Anterior cingulate cortex (tissue), 58 donors: ENCODE measurements around the gene ANKRD62.
A peak's percentile ranks its signal among the peaks of the same experiment; 100 is the strongest.

ENCODE experiments used
- DNase-seq, 58 donors: peaks; one replicate each; lab custom pipeline; 2025; lab: John Stamatoyannopoulos, UW

The ANKRD62 gene

GRCh38 chr18:12093520-12094257, at the start of gene ANKRD62:
TSS of gene ANKRD62 (plus strand) at chr18:12093843. CDS start at chr18:12094018, 175 bp downstream.
- DNase-seq, result no peak

DNA sequence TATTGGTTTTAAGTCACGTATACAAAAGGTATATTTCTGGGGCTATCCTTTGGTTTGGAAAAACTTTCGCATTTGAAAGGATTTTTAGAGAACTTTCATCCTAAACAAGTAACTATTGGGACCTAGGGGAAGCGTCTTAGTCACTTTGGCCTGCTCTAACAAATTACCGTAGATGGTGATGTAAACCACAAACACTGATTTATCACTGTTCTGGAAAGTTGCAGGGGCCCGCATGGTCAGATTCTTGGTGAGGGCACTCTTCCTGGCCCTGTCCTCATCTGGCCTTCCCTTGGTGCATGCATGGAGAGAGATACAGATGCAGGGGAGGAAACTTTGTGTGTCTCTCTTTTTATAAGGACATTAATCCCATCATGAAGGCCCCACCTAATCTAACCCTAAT, 49.1 kb upstream of the ANKRD62 start:
- no peak for DNase-seq

- DNase-seq, result no peak
Measured at GRCh38 chr18:12046046-12046750, 47.4 kb upstream of the ANKRD62 start.

DNA sequence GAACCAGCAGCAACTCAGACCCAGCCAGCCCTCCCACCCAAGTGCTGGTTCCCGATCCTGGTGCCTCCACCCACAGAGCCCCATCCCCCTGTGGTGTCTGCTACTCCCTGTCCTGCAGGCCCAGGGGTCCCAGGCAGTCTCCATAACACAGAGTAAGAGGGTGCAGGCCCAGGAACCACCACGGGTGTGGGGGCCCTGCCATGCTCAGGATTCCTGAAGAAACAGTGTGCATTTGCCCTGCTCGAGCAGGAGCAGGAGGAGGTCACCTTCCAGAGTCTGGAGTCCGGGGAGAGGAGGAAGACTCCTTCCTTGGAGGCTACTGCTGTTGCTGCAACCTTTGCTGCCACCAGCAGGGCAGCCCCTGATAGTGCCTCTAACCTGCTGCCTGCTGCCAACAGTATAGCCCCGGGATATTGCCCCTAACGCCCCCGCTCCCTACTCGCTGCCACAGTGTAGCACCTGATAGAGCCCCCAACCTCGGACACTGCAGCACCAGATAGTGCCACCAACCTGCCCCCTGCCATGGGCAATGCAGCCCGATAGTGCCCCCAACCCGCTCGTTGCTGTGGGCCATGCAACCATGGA, 46.8 kb upstream of the ANKRD62 start:
- no peak for DNase-seq

GRCh38 chr18:12048010-12048826, 45.4 kb upstream of the ANKRD62 start:
- peak in 1 of 58 donors; percentile 34 for DNase-seq

- DNase-seq, result no peak
Measured at GRCh38 chr18:12048827-12049175, 44.8 kb upstream of the ANKRD62 start.

DNA sequence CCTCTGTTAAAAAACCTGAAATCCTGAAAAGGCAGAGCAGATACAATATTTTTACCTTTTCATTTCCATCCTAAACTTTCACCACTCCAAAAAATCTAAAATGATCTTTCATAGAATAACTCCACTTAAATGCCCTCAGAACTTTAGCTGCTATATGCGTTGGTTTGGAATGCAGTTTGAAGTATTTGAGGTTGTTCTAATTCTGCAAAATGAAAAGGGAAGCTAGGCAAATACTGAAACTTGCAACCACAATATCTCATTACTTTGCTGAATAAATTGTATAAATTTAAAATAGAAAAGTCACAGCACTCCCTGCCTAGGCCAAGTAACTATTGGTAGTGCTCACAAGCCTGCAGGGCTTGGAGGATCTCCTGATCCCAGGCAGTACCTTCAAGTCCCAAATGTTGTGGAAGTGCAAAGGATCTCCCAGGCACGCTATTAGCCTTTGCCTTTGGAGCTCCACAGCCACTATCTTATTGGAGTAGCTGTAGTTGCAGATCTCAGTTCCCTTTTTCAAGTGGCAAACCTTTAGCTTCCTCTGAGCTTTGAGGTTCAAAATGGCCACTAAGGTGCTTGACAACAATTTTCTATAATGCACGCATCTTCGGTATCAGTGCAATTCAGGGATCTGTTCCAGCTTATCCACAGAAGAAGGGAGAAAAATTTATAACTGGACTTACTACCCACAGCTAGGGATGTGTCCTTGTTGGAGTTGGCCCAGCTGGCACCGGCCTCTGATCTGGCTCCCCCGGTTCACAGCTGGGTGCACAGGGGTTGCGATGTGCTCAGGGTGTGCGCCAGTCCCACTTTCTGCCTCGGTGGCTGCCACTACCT, 43.4 kb upstream of the ANKRD62 start:
- DNase-seq, result peak in 1 of 58 donors; percentile 22

GRCh38 chr18:12052866-12053265, 40.8 kb upstream of the ANKRD62 start:
- no peak for DNase-seq

DNA sequence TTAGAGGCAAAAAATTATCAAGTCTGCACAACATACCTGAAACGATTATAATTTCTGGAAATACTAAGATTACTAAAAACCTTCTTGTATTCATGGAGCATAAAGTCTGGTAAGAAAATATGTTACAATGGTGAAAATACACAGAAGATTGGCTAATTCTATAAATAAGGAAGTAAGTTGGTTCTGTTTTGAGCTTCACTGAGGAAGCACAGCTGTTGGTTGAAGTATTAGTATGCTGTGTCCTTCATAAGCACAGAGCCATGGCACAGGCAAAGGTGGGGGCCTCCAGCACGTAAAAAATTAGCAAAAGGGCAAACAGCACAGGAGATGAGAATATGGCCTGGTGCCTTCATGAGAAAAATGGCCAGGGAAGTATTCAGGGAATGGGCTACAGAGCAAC, 40.4 kb upstream of the ANKRD62 start:
- DNase-seq, result no peak

- DNase-seq, result no peak
Measured at GRCh38 chr18:12056034-12056883, 37.4 kb upstream of the ANKRD62 start.

- no peak for DNase-seq
Measured at GRCh38 chr18:12056884-12057402, 36.7 kb upstream of the ANKRD62 start.

DNA sequence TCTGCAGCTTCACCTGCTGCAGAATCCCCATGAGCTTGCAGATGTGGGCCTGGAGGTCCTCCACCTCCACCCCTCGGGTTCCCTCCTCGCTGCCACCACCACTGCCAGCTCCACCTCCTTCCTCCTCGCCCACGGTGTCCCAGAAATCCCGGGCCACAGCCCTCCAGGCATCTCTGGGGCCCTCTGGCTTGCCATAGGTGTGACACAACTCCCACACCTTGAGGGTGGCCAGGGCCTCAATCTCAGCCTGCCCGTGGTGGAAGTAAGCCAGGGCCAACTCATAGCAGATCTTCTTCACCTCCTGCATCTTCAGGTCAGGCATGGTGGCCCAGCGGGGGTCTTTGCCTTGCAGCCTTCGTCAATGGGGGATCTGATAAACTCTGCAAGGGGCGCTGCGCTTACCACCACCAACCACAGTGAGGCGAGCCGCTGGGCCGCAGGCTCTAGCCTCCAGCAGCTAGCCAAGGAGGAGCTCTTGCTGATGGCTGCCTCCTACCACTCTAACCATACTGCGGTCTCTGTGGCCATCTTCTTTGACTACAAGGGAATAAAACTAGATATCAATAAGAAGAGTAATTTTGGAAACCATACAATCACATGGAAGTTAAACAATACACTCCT, 36.1 kb upstream of the ANKRD62 start:
- no peak for DNase-seq

- DNase-seq, result no peak
Measured at GRCh38 chr18:12059334-12060181, 34.1 kb upstream of the ANKRD62 start.

GRCh38 chr18:12060182-12060870, 33.3 kb upstream of the ANKRD62 start:
- peak in 1 of 58 donors; percentile 25 for DNase-seq

DNA sequence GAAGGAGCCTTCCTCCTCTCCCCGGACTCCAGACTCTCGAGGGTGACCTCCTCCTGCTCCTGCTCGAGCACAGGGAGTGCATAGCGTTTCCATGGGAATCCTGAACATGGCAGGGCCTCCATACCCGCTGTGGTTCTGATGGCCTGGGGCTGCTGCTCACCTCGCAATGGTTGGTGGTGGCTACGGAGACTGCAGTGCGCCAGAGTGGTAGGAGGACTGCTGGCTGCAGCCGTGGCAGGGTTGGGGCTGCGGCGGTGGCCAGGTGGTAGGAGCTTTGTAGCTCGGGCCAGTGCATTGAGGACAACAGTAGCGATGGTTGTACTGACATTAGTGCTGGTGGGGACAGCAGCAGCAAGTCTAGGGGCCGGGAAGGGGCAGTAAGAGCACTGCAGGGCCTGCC, 32.0 kb upstream of the ANKRD62 start:
- no peak for DNase-seq

DNA sequence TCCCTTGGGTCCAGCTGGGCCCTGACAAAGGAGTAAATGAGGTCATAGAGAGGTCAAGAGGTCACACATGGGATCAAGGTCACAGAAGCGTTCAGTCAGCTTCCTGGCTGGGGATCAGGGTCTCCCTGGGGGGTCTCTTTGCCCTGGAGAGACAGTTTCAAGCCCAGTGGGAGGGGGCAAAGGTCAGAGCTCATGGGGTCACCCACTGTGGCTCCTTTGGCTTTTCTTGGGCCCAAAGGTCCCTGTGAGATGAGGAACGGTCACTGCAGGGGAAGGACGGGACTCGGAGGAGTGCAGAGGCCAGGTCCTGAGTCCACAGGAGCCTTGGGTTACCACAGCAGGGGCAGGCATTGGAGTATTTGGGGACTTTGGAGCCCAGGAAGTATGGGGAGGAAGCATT, 30.7 kb upstream of the ANKRD62 start:
- no peak for DNase-seq
